CD4-positive, alpha-beta T cell treated with Interleukin-4 for 4 hours (primary cell): Measurements from ENCODE around the gene RANBP1.

ENCODE experiments used
- DNase-seq: peaks from one replicate; pipeline ENCODE4 v3.0.0-alpha.2; 2020

RANBP1 gene

DNA sequence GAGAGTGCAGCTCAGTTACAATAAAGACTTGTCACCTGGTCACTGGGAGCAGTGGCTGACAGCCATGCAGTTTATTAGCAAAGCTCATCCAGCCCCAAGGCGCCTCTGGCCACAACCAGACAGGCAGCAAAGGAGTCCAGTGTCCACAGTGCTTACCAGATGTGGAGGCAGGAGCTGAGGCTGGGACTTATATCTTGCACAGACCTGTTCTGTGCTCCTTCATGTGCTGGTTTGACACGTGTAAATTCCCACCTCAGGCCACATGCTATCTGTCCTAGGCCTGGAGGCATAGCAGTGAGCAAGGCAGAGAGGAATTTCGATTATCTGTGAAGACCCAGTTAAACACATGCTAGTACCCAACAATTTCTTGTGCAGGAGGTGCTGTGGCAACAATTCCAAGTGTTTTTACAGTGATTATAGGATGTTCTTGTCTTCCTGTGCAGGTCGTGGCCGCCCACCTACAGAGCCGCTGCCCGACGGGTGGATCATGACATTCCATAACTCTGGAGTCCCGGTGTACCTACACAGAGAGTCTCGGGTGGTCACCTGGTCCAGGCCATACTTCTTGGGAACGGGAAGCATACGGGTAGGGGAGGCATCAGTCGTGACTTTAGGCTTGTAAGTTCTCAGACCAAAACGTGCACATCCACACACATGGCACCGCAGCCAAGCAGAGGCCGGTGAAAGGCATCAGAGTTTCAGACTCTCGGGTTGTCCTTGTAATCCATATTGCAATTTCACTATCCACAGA lies 26.5 kb upstream of the RANBP1 start:
- DNase-seq = no peak

DNA sequence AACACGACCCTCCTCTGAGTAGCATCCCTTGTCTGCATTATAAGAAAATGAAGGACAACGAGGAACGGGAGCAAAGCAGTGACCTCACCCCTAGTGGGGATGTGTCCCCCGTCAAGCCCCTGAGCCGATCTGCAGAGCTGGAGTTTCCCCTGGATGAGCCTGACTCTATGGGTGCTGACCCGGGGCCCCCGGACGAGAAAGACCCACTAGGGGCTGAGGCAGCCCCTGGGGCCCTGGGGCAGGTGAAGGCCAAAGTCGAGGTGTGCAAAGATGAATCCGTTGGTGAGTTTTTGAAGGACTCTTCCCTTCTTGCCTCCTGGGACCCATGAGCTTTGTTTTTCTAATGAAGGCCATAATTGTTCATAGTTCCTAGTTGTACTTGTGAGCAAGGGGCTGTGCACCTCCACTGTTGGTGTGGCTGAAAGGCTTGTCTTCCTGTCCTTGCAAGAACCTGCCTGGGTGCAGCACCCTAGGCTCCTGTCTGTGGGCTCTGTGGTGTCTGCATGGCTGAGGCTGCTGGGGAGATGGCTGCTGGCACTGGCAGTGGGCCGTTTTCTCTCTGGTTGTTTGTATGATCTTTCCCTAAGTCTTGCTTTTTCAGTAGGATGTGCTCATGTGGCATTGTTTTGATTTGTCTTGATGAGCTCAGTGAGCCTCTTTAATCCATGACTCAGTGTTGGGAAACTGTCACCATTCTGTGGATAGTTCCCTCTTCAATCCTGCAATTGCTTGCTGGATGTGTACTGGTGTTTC lies 25.8 kb upstream of the RANBP1 start:
- no peak for DNase-seq

DNA sequence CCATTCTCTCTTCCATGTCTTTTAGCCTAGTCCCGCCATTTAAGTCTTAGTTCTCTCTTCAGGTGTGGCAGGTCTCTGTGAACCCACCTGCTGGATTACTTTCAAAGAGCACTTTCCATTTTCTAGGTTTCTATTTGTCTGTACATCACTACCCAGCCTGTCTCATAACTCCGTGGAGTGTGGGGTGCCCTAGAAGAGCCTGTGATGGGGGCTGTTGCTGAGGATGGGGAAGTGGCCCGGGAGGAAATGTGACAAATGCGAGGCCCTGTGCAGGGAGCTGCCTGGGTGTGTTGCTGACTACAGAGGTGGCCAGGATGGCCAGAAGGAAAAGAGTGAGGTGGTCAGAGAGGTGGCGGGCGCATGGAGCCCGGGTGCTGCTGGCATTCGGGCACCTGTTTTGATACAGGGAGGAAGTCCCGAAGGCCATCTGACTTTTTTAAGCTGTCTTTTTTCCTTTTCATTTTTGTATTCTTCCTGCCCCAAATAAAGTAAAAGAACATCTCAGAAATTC lies 25.1 kb upstream of the RANBP1 start:
- no peak for DNase-seq

DNA sequence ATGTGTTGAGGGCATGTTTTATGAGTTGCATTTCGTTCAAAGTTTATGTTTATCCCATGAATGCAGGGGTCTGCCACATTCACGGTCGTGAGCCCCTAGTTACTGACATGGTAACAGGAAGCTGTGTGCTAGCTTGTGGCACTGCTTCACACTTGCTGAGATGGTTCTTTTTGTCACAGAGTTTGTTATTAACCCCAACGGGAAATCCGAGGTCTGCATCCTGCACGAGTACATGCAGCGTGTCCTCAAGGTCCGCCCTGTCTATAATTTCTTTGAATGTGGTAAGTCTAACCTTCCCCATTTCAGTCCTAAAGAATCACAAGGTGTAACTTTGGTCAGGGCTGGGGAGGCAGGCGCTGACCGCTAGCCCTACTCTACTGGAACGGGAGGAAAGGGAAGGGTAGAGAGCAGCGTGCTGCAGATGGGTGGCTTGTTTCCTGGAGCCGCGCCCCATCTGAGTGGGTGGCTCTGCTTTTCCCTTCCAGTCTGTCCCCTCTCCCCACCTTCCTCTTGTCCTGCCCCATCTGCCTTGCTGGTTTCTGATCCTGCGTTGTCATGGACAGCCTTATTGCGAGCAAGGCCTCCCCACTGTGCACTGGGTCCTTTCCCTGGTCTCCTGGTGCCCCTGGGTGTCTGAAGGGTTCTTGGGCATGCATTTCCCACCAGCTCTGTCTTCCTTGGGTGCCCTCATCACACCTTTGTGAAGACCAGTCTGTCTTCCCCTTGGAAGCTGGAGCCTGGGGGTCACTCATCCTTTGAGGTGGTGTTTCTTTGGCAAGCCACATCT lies 24.0 kb upstream of the RANBP1 start:
- peak; percentile 47 for DNase-seq

DNA sequence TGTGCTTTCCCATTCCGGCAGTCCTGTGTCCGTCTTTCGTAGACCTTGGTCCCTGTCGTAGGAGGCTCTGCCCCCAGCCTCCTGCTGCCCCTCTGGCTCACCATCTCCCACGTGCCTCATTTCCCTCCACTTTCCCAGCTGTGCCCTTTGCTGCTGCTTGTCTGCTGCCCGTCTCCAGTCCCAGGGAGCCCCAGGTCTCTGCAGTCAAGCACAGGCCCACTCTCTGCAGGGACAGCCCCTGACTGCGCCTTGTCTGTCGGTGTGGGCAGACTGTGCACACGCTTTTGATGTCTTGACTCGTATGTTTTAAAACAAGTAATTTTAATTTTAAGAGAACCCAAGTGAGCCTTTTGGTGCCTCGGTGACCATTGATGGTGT lies 23.4 kb upstream of the RANBP1 start:
- DNase-seq = no peak

DNA sequence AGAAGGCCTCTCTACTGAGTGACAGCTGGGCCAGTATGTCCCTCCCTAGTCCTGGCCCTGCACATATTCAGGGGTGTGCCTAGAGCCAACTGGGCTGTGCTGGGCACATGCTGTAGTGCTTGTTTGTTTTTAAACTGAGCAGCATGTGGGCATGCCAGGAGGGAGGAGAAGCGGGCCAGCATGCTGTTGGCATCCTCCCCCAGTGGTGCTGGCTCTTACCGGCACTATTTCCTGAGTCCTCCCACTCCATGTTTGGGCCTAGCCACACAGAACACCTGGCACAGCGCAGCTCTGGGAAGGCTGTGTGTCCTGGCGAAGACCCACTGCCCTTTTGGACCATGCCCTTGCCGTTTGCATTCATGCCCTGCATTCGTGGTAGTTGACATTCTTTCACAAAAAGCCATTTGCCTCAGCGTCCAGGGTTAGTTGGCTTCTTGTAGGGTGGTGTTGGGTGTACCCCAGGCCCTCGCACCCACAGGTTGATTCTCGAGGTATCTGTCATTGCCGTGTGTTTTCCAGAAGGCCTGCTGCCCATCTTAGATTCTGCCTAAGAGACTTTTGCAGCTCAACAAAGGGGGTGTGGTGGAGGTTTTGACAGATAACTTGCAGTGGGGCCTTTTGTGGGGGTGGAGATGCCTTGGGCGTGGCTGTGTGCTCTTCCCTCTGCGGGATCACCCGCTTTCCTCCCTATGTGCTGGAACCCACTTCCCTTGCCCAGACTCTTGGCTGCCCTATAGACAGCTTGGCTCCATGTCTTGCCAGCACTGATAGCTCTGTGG lies 22.3 kb upstream of the RANBP1 start:
- no peak for DNase-seq

DNA sequence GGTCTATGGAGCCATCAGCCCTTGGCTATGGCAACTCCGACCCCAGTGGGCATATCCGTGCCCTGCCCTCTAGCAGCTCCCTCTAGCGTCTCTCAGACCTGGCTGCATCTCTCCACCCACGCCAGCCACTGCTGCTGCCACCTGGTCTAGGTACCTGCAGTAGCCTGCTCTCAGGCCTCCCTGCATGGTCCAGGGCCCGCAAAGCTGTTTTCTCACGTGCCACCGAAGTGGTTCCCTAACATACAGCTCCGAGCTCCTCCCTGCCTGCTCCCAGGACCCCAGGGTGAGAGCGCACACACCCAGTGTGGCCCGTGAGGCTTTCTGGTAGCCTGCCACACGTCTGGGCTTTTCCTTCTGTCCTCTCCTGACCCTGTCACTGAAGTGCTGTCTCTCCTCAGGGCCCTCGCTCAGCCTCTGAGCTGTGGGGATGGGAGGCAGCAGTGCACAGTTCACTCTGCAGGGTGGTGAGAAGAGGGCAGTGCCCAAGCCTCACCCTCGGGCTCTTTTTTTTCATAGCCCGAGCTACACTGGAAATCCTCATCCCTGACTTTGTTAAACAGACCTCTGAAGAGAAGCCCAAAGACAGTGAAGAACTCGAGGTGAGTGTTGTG lies 21.6 kb upstream of the RANBP1 start:
- DNase-seq = no peak

DNA sequence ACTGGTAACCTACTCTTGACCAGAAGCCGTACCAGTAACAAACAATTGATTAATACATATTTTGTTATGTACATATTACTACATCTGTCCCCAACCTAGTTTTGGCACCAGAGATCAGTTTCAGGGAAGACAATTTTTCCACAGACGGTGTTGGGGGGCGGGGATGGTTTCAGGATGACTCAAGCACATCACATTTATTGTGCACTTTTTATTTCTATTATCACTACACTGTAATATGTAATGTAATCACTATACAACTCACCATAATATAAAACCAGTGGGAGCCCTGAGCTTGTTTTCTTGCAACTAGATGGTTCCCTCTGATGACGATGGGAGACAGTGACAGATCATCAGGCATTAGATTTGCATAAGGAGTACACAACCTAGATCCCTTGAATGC lies 20.4 kb upstream of the RANBP1 start:
- DNase-seq = no peak

DNA sequence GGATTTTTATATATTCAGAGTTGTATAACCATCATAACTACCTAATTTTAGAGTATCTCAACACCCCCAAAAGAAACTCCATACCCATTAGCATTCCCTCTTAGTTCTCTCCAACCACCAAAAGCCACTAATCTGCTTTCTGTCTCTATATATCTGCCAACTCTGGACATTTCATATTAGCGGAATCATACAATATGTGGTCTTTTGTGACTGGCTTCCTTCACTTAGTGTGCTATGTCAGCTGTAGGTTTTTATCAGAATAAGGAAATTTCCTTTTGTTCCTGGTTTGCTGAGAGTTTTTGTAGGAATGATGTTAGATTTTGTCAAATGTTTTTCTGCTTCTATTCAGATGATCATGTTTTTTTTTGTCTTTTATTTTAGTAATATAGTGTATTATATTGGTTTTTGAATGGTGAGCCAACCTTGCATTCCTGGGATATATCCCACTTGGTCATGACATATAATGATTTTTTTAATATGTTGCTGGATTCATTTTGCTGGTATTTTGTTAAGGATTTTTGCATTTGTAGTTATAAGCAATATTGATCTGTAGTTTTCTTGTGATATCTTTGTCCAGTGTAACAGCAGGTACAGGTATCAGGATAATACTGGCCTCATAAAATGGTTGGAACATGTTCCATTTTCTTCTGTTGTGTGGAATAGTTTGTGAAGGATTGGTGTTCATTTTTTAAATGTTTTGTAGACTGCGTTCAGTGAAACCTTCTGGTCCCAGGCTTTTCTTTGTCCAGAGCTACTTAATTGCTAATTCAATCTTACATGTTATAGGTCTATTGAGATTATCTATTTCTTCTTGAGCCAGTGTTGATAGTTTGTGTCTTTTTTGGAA lies 19.1 kb upstream of the RANBP1 start:
- no peak for DNase-seq

DNA sequence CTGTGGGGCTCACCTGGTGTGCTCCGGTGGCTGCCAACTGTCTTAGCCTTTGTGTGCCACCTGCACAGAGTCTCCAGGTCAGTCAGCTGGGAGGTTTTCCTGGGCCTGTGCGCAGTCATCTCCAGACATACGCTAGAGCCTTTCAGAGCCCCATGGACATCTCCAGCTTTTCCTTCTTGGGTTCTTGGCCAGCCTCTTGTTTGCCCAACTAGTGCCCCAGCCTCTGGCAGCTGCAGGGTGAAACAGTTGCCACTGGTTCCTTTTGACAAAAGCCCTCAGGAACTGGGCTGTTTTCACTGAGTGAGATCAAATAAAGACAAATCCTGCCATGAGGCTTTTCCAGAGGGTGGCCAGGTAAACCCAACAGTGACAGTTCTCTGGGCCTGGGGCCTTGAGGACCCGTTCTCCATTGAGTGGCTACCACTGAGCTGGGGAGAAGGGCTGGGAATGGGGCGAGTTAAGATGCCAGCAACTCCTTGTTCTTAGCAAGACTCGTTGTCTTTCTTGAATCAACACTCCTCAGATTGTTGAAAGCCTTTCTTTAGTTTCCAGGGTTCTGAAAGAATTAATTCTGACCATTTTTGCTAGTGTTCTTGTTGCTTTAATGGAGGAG lies 16.7 kb upstream of the RANBP1 start:
- DNase-seq = no peak

DNA sequence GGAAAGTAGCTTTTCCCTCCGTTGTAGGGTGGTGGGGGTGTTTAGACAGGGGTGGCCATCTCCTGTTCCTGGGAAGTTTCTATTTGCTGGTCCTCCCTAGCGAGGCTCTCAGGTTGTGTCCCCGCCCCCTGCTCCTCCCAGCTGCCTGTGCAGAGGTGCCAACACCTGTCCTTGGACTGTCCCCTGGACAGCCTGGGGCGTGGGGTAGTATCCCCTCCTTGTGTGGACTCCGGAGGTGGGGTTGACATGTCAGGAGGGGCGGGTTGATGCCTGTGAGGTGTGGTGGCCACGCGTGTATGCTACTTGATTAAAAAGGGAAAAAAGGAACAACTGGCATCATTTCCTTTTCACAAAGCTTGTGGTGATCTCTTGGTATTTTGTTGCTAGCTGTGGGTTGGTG lies 14.3 kb upstream of the RANBP1 start:
- no peak for DNase-seq

DNA sequence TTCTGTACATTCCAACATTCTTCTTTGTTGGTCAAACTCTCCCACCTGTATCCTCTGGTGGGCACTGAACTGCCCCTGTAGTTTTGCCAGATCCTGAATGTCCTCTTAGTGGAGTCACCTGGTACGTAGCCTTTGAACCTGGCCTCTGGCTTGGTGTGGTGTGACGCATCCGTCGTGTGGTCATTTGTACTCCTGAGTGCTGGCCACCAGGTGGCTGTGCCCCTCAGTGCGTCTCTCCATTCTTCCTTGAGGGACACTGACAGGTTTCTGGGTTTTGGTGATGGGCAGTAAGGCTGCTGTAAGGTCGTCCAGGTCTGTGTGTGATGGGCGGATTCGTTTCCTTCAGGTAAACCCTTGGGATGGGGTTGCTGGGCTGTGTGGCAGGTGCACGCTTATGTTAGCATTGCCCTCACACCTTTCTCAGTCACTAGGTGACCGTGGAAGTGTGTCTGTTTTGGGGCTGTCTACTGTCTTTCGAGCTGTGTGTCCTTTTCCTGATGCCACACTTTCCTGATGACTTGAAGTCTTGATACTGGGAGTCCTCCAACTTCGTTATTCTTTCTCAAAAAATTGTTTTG lies 13.6 kb upstream of the RANBP1 start:
- DNase-seq = no peak

DNA sequence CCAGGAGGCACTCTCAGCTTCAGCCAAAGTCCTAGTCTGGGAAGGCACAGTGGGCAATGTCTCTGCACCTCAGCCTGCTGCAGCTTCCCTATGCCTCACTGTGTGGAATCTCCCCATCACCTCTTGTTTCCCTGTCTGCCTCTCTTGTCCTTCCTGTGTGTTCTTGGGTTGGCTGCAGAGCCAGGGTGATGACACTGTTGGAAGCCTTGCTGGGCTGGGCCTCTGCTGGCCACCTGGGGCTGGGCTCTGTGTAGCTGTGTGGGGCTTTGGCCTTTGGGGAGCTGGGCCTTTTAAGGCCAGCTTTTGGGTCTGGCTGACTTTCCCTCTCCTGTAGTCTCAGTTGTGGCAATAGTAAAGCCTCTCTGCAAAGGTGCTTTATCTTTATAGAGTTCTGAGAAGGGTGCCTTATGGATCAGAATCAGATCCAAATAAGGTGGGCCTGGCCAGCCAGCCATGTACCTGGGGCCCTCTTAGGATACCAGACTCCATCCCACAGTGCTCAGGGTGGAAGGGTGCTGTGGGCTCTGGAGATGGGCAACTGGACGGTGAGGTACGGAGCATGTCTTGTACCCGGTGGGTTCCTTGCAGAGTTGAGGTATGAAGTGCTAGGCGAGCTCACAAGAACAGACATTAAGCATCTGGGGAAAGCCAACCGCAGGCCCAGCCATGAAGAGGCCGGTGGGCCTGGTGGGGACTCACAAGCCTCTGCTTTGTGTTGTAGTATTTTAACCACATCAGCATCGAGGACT lies 10.3 kb upstream of the RANBP1 start:
- no peak for DNase-seq

DNA sequence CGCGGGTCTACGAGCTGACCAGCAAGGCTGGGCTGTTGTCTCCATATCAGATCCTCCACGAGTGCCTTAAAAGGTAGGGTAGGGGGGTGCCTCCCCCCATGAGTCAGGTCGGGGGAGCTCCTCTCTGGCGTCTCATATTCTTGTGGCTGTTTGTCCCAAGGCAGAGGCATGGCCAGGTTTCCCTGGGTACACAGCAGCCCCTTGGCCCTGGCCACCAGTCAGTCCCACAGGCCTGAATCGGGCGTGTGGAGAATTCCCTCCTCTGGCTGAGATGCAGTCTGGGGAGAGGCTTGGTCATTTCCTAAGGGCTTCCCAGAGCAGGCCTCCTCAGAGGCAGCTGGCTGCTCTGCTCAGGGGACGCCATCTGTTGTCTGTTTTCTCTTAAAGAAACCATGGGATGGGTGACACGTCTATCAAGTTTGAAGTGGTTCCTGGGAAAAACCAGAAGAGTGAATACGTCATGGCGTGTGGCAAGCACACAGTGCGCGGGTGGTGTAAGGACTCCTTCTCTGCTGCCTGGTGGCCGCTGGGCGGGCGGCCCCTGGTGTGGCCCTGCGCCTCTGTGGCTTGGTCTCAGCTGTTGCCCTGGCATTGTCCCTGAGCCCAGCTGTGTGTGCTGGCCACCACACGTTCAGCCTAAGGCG lies 9.6 kb upstream of the RANBP1 start:
- no peak for DNase-seq

DNA sequence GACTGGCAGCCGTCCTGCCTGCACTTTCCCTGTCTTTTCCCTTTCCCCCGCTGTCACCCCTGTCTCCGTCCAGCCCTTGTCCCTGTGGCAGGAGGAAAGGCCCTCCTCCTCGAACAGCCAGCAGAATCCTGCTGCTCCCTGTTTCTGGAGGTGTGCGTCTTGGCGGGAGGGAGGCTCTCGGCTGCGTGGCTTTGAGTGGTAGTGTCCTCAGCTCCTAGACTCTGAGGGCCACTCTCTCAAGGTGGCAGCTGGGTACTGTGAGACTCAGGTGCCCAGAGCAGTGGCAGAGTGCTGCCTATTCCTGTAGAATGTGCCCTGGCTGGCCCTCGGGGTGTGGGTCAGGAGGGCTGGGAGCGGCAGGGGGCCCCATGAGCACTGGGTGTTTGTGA lies 9.1 kb upstream of the RANBP1 start:
- no peak for DNase-seq

DNA sequence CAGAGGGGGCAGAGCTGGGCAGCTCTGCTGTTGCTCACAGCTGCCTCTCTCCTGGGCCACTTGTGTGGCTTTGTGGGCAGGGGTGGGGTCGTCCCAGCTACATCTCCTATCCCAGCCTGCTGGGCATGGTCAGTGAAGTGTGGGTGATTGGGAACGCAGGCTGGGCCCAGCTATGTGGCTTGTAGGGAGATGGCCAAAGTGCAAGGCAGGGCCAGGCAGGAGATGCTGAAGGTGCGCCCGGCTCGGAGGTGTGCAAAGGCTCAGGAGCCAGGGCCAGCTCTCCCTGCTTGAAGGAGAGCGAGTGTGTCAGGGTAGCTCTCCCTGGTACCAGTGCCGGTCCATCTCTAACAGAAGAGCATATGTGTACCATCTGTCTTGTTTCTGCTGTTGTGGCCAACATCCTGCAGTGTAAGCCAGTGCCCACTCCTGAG lies 8.4 kb upstream of the RANBP1 start:
- DNase-seq = no peak

DNA sequence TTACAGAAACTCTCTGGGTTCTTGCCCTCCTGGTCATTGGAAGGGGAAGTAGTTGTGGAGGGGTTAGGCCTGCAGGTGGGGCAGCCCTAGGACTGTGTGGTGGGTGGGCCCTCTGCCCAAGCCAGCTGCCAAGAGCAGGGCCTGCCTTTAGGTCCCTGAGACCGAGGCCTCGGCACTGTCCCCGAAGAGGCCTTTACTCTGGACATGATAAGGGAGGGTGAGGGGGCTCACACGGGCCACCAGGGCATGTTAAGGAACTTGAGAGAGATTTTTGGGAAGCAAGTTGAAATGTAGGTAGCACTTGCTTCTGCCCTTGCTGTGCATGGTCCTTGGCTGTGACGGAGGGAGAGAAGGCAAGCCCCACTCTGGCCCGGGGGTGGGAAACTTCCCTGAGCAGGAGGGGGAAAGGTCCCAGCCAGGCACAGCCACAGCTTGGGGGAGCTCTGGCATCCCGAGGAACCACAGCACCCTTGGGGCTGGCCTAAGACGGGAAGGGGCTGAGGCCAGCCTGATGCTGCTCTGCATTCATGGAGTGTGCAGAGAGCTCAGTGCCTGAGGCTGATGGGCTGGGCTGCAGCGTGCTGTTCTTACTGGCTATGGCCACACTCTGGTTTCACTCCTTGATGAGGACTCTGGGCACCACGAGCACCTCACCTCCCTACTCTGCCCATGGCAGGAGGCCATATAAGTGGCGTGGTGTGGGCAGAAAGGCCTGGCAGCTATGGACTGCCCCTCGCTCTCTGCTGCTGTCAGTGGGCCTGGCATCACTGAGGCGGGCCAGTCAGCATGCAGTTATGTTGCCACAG lies 7.8 kb upstream of the RANBP1 start:
- DNase-seq = no peak

DNA sequence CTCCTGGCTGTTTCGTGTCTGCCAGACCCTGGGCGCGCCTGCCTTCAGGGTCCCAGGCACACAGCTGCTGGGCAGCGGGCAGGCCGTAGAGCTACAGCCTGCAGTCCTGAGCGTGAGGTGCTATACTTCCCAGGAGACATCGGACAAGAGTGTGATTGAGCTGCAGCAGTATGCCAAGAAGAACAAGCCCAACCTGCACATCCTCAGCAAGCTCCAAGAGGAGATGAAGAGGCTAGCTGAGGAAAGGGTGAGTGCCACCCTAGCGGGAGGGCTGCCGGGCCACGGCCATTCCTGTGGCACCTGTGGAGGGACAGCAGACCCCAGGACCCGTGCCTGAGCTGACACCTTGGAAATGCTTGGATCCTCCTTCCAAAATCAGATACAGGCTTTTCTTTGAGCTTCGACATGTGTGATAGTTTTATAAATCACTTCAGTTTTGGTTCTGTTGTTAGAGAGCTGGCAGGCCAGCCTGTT lies 7.1 kb upstream of the RANBP1 start:
- no peak for DNase-seq
